22Rv1 (cell line): ENCODE data around the gene FBXO47.

ENCODE experiments used
- CTCF ChIP-seq: fragments of 450-650 bp; IDR thresholded peaks from 2 replicates; pipeline ENCODE4 v1.5.1; 2017; ENCODE audit warnings: mild to moderate bottlenecking
- ZFX ChIP-seq: fragments of 450-650 bp; IDR thresholded peaks from 2 replicates; pipeline ENCODE4 v1.6.1; 2017; ENCODE audit warnings: antibody characterized with exemption, borderline replicate concordance

GRCh38 chr17:38897671-38898290 lies 69.4 kb downstream of the FBXO47 start:
- TF ChIP-seq CTCF, result no peak
- TF ChIP-seq ZFX, result no peak
